RKO (cell line): ENCODE measurements around the gene KRT74.
"Not testable (repeated sequence)": the region's sequence is repeated elsewhere in the genome, so short reads cannot be mapped to it uniquely, and the experiment has no call there.

Experiments used
- DNase-seq: peaks from one replicate; pipeline ENCODE4 v3.0.0-alpha.2; 2016; ENCODE audit warnings: low spot score

Gene KRT74

DNA sequence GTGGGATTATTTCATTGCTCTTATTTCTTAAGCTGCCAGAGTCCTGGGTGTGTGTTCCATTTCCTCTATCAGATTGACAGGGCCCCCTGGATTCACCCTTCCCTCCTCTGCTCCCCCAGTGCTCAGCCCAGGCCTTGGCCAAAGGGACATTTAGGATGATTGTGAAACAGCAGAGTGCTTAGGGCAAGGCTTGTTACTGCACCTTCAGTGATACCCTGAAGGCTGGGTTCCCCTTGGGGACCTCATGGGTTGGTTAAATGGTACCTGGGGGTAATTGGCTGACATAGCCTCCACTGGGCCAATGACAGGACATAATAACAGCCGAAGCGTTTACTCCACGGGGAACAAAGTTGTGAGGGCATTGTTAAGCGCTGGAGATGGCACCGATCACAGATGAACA is 28.9 kb upstream of the KRT74 start:
- no peak for DNase-seq

DNA sequence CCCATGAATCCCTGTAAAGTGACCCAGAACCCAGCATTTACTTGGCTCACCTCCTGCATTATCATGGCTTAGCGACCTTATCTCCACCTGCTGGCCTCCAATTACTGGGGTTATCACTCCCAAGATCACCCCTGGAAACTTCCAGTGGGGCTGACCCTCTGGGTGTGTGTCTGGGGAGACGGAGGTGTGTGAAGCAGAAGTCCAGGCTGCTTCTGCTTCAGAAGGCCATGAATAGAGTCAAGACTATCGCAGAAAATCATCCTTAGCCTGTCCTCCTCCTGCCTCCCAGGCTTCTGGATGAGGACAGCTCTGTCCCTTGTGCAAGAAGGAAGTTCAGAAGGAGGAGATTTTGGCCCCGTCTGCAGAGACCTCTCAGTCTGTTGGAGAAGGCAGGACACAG is 28.0 kb upstream of the KRT74 start:
- DNase-seq = no peak

DNA sequence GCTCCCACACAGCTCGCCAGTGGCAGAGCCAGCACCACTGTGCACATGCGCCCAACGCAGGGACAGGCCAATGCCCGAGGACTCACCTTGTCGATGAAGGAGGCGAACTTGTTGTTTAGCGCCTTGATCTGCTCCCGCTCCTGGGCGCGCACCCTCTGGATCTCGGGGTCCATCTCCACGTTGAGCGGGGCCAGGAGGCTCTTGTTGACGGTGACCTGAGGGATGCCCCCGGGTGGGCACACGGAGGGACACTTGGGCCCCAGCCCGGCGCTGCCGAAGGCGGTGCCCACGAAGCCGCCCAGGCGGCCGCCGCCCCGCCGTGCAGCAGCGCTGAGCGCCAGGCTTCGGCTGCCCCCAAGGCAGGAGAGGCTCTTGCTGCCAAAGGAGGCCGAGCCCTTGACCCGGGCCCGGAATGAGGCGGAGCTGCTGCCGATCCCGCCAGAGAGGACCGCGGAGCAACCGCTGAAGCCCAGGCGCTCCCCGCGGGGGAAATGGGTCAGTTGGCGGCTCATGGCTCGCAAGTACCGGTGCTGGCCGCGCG is 27.4 kb upstream of the KRT74 start, which contains the start of gene KRT72:
Gene KRT72, minus strand, starts transcription at position 523 of the 541 bp plus-strand sequence. Its CDS starts 11 bp downstream, at position 512.
- DNase-seq = no peak

DNA sequence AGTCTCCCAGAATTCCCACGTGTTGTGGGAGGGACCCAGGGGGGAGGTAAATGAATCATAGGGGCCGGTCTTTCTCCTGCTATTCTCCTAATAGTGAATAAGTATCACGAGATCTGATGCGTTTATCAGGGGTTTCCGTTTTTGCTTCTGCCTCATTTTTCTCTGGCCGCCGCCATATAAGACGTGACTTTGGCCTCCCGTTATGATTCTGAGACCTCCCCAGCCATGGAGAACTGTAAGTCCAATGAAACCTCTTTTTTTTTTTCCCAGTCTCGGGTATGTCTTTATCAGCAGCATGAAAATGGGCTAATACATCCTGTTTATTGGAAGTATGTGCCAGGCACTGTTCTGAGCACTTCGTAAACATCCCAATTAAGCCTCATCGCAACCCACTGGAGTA is 26.8 kb upstream of the KRT74 start:
- no peak for DNase-seq

DNA sequence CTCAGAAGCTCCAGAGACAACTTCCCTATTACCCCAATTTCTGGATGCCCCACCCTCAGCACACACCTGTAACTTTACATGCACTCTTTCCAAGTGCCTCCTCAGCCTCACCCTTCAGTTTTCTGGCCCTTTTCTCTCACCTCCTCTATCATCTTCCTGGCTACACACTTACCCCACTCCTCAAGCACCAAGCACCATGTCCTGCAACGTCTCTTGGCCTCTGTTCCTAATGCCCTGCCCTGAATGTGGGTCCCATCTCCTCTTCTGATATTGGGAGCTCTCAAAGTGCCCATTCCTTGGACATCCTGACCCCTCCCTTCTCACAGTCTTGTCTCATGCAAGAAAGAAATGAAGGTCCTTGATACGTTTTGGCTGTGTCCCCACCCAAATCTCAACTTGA is 26.4 kb upstream of the KRT74 start:
- no peak for DNase-seq

DNA sequence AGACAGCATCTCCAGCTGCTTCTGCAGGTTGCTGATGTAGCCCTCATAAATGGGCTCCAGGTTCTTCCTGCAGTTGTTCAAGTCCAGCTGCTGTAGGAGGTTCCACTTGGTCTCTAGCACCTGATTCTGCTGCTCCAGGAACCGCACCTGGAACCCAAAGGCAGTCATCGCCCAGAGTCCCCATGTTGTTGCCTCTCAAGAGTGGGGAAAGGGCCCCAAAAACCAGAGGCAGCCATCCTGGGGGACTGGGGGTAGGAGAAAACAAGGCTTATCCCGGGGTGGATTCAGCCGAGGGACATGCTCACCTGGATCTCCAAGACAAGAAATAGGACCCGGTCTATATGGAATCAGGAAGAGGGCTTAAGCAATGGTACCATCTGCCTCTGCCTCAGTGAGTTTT is 25.3 kb upstream of the KRT74 start:
- no peak for DNase-seq

DNA sequence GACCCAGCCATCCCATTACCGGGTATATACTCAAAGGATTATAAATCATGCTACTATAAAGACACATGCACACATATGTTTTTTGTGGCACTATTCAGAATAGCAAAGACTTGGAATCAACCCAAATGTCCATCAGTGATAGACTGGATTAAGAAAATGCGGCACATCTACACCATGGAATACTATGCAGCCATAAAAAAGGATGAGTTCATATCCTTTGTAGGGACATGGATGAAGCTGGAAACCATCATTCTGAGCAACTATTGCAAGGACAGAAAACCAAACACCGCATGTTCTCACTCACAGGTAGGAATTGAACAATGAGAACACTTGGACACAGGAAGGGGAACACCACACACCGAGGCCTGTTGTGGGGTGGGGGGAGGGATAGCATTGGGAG is 20.6 kb upstream of the KRT74 start:
- not testable (repeated sequence) for DNase-seq

DNA sequence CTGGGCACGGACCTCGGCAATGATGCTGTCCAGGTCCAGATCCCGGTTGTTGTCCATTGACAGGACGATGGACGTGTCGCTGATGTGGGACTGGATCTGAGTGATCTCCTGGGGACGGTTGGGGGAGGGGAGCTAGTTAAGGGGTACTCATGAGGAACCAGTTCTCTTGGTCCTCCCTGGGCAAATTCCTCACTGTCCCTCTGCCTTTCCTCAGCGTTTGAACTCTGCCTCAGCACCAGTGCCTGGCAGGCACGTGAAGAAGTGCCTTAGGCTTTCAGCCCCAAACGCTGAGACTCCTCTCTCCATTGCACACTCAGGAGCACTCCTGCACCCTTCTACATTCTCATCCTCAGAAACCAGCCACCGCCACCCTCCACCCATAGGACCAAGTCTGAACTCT is 17.9 kb upstream of the KRT74 start:
- DNase-seq = no peak

DNA sequence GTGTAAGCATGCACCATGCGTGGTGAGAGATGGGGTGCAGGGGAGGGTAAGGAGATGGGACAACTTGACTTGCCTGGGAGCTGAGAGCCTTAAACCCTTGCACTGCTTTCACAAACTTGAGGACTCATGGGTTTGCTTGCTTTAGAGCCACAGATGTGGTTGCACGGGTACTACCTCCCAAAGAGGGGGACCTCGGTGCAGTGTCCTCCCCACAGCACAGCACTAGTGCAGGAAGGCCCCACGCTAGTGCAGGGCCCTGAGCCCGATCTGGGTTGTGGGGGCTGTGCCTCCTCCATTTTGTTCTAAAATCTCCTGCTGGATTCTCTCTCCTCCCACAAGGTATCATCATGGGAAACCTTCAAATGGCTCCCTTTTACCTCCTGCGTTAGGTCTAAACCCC is 16.4 kb upstream of the KRT74 start:
- no peak for DNase-seq

DNA sequence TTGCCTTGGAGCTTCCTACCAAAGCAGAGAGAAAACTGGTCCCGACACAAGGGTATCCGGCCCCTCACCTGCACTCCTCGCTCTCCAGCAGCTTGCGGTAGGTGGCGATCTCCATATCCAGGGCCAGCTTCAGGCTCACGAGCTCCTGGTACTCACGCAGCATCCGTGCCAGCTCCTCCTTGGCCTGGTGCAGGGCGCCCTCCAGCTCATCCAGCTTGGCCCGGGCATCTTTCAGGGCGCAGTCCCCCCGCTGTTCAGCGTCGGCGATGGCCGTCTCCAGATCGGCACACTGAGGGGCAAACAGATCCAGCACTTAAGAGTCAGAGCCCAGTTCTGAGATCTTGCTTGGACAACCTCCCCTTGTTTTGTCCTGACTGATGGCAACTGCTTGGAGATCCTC is 13.9 kb upstream of the KRT74 start:
- no peak for DNase-seq

DNA sequence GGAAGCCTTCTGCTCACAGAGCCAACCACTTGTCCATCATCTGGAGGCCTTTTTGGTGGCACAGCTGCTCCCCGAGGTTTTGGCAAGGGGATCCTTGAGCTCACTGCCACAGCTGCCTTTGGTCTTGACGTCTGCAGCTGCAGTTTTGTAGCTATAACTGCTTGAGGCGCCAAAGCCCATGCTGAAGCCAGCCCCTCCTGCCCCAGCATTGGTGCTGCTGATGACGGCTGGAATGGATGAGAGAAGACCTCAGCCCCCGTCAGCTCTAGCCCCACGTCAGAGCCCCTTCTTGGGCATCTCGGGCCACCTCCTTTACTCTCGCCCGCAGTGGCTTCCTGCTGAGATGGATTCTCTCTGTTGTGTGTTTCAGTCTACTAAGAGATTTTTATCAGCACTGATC is 12.3 kb upstream of the KRT74 start:
- DNase-seq = no peak

DNA sequence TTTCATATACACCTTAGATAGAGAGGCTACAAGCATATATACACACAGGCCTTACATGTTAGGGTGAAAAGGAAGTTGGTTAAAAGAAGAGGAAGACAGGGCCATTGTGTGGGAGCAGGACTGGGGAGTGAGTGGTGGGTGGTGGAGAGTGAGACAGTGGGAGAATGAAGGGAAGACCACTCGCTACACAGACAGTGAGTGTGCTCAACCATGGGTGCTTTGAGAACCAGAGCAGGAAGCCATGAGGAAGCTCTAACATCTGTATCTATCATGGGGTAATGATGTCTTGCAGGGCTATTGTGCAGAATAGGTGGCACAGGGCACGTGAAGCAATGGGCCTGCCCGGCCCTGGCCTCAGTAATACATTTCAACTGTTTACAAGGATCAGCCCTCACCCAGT is 11.4 kb upstream of the KRT74 start:
- no peak for DNase-seq

DNA sequence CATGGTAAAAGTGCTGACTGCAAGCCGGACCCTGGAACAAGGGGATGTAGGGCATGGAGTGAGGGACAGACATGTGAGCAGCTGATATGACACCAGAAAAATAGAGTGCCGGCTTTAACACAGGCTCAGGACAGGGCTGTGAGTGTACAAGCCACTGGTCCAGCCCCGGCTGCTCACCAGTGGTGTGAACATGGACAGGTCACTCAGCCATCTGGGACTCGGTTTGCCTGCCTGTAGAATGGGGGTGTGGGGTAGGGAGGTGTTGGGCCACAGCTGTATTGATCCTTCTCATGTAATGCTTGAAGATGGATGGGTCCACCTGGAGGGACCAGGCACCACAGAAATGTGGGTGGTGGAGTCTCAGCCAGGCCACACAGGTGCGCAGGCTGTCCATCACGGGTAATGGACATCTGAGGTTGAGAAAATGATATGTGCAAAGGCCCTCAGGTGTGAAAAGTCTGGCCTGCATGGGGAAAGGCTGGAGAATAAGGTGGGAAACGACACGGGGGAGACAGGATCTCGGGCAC is 10.6 kb upstream of the KRT74 start:
- no peak for DNase-seq

DNA sequence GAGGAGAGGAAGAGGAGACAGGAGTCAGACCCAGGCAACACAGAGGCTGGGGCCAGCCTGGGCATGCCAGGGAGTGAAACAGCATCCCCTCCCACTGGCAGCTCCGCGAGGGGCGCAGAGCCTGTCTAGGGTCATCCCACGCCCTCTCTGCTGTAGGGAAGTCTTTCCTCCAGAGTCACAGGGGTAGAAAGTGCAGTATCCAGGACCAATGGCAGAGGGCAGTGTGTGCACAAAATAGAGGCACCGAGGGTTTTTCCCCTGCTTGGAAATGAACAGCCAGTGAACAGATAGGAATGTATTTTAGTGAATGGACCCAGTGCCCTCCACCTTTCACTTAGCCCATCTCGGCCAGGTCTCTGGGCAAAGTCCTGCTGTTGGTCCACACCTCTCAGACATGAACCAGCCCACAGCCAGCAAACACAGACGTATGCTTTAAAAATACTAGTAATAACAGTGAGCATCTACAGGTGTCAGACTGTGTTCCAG is 9.4 kb upstream of the KRT74 start:
- peak; percentile 35 for DNase-seq

DNA sequence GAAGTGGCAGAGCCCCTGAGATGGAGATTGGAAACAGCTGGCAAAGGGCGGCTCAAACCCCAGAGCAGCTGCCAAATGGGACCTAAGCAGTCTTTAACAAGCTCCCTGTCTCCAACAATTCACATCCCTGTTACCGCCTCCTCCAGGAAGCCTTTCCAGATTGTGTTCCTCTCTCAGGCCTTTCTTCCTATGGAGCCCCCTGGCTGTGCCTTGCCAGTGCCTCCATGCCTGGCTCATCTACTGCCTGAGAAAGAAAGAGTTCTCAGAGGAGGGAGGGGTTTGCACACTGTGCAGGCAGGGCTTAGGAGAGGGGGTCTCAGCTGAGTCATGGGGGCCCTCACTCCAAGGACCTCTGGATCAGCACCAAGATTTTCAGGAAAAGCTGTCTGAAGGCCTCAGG is 8.8 kb upstream of the KRT74 start:
- no peak for DNase-seq

DNA sequence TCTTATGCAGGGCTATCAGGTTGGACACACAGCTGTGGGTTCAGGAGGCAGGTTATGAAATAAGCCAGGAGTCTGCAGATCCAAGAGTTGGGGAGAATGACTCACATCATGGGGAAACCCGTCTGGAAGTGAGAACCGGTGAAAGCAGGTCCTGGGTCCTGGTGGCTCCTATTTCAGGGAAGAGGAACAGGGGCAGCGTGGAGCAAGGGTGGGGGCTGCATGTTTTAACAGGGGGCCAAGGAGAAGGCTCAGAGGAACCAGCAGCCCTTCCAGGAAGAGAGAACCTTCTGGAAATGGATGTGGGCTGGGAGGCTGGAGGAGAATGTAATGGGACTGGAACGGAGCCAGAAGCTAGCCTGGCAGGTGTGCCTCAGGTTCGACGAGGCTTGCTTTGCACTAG is 7.8 kb upstream of the KRT74 start:
- DNase-seq = no peak

DNA sequence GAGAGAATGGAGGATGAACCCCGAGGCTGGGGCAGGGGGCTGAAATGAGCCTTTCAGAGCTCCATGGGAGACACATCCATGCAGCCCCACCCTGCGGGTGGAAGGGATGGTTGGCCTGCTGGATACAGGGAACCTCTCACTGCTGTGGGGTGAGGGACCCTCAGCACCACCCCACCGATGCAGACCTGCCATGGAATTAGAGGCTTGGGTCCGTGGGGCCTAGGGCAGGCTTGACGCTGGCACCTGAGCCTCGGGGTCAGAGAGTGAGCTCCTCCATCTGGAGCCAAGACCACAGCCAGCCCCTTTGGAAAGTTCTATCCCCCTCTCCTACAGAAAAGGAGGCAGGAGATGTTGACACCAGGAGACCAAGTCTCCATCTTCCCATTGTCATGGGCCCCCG is 7.4 kb upstream of the KRT74 start:
- no peak for DNase-seq

DNA sequence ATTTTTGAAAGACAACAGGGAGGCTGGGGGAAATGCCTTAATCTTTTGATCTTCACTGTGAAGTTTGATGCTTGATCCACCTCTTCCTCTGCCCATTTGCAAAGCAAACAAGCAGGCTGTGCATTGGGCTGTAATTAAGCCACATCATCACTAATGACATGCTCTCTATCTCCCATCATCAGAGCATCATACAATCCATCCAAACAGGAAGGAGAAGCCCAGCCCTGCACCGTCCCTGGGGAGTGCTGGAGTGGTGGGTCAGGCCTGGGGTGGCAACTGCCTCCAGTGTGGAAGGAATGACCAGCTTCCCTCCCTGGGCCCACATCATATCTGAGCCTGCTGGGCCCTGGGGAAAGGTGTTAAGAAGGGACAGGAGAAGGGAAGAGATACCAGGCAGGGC is 6.9 kb upstream of the KRT74 start:
- DNase-seq = no peak

DNA sequence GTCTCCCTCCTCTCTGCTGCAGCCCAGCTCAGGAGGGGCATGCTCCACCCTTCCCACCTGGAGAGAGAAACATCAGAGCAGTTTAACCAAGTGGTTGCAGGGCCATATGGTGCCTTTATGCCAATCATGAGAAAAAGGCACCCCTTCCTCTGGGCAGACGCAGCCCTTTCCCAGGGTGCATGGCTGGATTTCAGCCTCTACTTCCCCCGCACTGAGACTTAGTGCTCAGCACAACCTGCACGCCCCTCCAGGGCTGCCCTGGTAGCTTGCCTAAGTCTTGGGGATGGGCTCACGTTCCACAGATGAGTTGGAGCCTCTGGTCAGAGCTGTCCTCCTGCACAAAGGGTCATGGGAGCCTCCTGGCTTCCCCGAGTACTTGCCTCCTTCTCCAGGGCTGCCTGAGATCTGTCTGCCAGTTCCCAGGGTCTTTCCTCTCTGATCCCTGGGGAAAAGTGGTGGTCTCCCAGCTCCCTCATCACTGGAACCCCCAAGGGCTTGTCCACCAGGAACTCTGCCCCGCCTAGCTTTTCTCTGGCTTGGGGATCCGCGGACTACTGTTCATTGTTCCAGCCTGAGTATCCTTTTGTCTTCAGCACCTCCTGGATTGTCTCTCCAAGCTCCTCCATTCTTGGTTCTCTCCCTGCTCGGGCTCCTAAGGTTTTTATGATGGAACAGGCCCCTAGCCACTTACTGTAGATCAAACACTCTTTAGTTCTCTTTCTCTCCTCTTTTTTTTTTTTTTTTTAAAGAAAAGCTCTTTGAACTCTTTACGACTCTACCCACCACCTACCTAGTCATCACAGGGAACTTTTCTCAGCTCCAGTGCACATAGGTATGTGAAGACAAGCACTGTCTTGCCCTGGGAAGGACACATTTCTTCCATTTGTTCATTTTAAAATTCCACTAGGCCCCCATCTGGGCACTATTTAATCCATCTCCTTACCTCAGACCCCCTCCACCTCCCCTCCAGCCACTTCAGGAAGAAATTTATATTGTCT is 6.1 kb upstream of the KRT74 start:
- no peak for DNase-seq

DNA sequence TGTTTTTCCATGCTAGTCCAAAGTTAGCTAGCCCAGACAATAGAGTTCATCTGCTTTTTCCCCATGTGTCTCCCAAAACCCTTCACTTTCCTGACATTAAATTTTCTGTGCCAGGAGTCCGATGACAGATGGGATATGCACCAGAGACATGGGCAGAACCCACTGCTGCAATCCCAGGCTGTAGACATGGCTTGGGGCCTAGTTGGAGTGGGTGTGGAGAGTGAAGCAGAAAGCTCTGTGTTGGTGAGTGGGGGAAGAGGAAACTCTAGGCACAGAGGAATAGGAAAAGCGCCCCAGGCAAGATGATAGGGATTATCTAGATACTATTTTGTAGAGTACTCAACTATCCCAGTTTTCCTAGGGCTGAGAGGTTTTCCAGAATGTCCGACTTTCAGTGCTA is 4.8 kb upstream of the KRT74 start:
- DNase-seq = no peak

DNA sequence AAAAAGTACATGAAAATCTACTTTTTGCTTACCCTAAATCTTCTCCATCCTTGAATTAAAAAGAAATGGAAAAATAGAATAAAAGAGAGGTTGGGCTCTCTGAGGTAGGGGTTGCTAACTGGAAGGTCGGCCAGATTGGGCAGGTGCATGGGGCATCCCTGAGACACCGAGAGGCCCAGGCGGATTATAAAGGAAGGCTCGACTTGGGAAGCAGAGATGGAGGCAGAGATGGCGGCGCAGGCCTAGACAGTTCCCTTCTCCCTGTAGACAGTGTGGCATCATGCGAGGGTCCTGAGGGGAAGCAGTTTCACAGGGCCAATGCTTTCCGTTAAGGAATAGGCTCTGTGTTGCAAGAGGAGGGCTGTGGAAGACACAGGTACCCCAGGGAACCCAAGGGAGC is 3.7 kb upstream of the KRT74 start:
- DNase-seq = no peak

DNA sequence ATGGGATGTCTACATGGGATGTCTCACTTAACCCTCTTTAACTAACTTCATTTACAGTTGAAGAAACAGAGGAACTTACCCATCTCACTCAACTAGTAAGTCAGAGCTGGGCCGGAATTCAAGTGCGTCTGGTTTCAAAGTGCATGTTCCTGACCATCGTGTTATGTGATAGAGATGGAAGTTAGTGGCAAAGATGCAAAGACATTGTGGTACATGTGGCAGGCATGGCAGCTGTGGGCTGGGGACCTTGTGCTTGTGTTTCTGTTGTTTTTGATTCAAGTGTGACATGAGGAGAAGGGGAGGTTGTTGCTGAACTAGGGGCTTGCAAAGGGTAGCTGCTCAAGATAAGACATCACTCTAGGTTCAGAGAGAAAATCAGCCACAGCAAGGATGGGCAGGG is 2.3 kb upstream of the KRT74 start:
- no peak for DNase-seq

DNA sequence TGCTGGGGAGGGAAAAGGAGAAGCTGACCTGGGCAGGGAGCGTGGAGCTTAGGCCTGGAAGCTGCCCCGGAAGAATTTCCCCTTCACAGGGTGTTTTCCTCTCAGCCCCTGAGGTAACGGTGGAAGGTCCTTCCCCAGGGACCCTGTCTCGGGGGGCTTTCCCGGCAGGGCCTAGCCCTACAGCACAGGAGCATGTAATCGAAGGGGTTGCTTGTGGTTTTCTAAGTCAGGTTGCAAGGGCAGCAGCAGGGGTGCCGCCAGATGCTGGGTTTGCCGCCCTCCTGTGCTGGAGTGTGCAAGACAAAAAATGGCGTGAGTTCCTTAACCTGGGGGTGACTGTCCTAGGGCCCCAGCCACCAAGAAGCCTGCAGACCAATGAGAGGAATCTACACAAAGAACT is 1.6 kb upstream of the KRT74 start:
- no peak for DNase-seq
